ENCODE measurements around the gene CDK8. TPM values are rescaled to one million over a fixed set of nuclear protein-coding genes. Genes with fewer than 3 reads are reported as not detected.

CDK8 gene
- total and polyA plus RNA-seq, 8 donors: 7.3 to 12.5 (median 9.9) TPM

DNA sequence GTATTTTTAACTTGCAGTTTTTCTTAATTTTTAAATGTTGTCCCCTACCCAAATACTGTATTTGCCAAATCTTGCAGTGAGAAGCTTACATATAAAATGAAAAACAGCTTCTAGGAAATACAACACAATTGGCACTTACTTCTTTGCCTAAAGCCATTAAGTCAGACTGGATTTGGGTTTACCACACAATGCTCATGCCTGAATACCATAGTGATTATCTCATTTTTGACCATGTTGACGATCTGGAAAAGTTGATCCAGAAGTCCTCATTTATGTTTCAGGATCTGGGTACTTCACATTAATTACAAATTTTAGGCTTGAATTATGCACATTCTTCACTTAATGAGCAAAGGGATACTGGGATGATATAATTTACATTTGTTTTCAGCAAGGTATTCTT is 34.2 kb upstream of the CDK8 start:
- H3K4me1 ChIP-seq: peaks cover 7 to 21% (median 8%) of the 10 kb centered on the region in 3 donors
- intact Hi-C loops (cut with DNase I): no loop called here
- FAIRE-seq: no peak
- peaks cover 0 to 36% (median 26%) of the 10 kb centered on the region in 3 donors for H3K36me3 ChIP-seq
- TF ChIP-seq, protein P1, sequence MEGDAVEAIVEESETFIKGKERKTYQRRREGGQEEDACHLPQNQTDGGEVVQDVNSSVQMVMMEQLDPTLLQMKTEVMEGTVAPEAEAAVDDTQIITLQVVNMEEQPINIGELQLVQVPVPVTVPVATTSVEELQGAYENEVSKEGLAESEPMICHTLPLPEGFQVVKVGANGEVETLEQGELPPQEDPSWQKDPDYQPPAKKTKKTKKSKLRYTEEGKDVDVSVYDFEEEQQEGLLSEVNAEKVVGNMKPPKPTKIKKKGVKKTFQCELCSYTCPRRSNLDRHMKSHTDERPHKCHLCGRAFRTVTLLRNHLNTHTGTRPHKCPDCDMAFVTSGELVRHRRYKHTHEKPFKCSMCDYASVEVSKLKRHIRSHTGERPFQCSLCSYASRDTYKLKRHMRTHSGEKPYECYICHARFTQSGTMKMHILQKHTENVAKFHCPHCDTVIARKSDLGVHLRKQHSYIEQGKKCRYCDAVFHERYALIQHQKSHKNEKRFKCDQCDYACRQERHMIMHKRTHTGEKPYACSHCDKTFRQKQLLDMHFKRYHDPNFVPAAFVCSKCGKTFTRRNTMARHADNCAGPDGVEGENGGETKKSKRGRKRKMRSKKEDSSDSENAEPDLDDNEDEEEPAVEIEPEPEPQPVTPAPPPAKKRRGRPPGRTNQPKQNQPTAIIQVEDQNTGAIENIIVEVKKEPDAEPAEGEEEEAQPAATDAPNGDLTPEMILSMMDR (IDR thresholded peaks at IDR 0.05): no peak
- WGBS, 2 donors: 67 to 82% methylated on average over 1 of the region's 1 CpG
- H3K27me3 ChIP-seq: no peaks in the 10 kb centered on the region
- H3K9me3 ChIP-seq: no peaks in the 10 kb centered on the region
- no peak for DNase-seq
- H3K4me3 ChIP-seq: no peak overlapping the region
- no peak overlapping the region for H3K27ac ChIP-seq
- no peak for ATAC-seq

GRCh38 chr13:26220575-26220974 is 33.4 kb upstream of the CDK8 start:
- no peak for DNase-seq
- TF ChIP-seq, protein P1 (IDR thresholded peaks at IDR 0.05): no peak
- Histone ChIP-seq H3K27ac (no peak overlapping the region), H3K36me3 (peaks cover 0 to 30% (median 20%) of the 10 kb centered on the region in 3 donors), H3K9me3 (no peaks in the 10 kb centered on the region), H3K4me3 (peak overlapping the region in 3 of 4 donors; percentile 67 to 93 (median 80)), H3K27me3 (no peaks in the 10 kb centered on the region), H3K4me1 (peaks cover 7 to 21% (median 8%) of the 10 kb centered on the region in 3 donors)
- ATAC-seq: no peak
- 55 to 69% methylated on average over 2 of the region's 2 CpGs for WGBS, 2 donors
- intact Hi-C loops (cut with DNase I): no loop called here
- FAIRE-seq: no peak

- peak; percentile 29 to 53 (median 48) for ATAC-seq
- no peak for FAIRE-seq
- Histone ChIP-seq H3K27ac (peak overlapping the region; percentile 90 to 97 (median 96)), H3K36me3 (peaks cover 0 to 24% (median 16%) of the 10 kb centered on the region in 3 donors), H3K4me1 (peaks cover 7 to 21% (median 8%) of the 10 kb centered on the region in 3 donors), H3K9me3 (no peaks in the 10 kb centered on the region), H3K4me3 (peak overlapping the region; percentile 67 to 93 (median 84)), H3K27me3 (no peaks in the 10 kb centered on the region)
- TF ChIP-seq, protein P1 (IDR thresholded peaks at IDR 0.05): no peak
- no peak for DNase-seq
- 0% methylated on average over 16 of the region's 16 CpGs for WGBS, 2 donors
- intact Hi-C loops (cut with DNase I): no loop called here
Observed at GRCh38 chr13:26221399-26221720, 32.6 kb upstream of the CDK8 start.

DNA sequence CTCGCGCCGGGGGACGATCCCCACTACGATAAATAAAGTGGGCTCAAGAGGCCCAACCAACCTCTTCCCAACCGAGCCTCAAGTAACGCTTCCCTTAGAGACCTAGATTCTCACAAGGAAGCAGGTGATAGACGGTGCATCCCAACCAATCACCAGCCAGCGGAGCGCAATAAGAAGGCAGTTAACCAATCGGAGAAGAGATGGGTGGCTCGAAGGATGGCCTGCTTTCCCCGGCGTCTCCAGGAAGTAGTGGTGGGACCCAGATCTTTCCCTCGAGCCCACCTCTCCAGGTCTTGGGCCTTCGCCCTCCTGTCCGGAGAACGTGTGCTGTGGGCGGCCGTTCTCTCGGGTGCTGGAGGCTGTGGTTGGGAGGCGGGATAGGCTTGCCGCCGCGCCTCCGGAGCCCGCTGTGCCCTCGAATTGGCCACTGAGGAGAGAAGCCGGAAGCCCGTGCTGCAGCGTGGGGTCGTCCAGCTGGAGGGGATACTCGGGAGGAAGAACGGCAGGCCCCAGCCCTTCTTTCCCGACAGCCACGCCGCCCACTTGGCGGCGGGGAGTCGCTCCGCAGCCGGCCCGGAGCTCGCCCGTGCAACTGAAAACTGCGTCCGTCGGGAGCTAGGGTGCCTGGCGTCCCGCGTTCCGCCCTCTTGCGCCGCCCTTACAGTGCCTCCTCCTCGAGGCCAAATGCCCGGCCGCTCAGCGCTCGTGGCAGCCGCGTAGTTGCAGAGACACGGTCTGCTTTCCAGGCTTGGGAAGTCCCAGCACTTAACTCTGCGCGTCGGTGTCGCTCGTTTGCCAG is 32.0 kb upstream of the CDK8 start, which contains the start of gene RNF6:
TSS of gene RNF6 (minus strand) at position 594 of the 799 bp plus-strand sequence. CDS start 2,665 bp downstream, outside the sequence.
- Histone ChIP-seq H3K27ac (peak within 1 kb of the TSS; percentile 90 to 97 (median 96)), H3K36me3 (peaks cover 0 to 18% (median 15%) of the 10 kb centered on the region in 3 donors), H3K9me3 (no peaks in the 10 kb centered on the region), H3K27me3 (no peaks in the 10 kb centered on the region), H3K4me1 (peaks cover 7 to 21% (median 8%) of the 10 kb centered on the region in 3 donors), H3K4me3 (peak within 1 kb of the TSS; percentile 67 to 93 (median 84))
- FAIRE-seq: peak; percentile 90
- intact Hi-C loops (cut with DNase I): no loop called here
- 0% methylated on average over 66 to 67 of the region's 67 CpGs for WGBS, 2 donors
- TF ChIP-seq, protein P1 (IDR thresholded peaks at IDR 0.05): no peak
- peak; percentile 87 to 96 (median 92) for DNase-seq
- peak; percentile 97 to 99 (median 98) for ATAC-seq
